Stromal cell of bone marrow (primary cell): ENCODE results near the gene GLCE.
A peak's percentile ranks its signal among the peaks of the same experiment; 100 is the strongest.
"Not testable (repeated sequence)": the region's sequence is repeated elsewhere in the genome, so short reads cannot be mapped to it uniquely, and the experiment has no call there.

Source experiments
- DNase-seq: peaks from one replicate; pipeline ENCODE4 v3.0.0-alpha.2; 2012; ENCODE audit warnings: low read depth

The GLCE gene

GRCh38 chr15:69299451-69299886, 139.0 kb downstream of the GLCE start:
- DNase-seq: no peak

DNA sequence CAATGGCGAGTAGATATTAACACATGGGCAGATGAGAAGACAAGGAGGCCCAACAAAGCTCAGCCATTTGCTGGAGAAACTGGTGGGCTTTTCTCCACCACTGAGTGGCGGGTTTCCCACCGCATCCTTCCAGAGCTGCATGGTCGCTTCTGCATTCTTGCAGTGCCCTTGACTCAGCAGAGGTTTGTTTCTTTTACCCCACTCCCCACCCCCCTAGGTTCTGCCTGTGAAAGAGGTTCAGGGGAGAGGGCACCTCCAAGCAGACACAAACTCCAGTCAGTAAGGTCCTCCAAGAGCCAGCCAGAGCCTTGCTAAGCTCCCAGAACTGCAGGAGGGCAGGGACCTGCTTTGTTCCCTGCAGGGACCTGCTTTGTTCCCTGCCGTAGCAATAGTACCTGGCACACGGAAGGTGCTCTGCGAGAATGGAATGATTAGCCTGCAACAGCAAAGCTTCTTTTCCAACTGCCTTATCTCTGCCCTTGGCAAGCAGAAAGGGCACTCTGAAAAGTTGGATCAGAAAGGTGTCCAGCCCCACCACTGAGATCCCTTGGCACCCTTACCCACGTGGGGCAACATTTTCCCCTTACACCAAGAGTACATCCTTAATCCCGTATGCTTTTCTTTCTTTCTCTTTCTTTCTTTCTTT, 139.6 kb downstream of the GLCE start:
- DNase-seq: no peak

DNA sequence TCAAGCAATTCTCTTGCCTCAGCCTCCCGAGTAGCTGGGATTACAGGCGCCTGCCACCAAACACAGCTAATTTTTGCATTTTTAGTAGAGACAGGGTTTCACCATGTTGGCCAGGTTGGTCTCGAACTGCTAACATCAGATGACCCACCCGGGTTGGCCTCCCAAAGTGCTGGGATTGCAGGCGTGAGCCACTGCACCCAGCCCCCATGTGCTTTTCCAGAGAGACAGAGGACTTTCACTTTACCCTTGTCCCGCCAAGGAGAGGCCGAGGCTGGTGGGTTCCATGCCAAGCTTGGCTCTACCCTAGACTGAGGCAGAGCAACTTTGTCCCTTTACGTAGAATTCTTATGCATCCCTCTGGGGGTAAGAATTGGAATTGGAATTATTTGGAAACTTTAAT, 140.7 kb downstream of the GLCE start:
- not testable (repeated sequence) for DNase-seq

GRCh38 chr15:69302087-69302486, 141.7 kb downstream of the GLCE start:
- not testable (repeated sequence) for DNase-seq

- DNase-seq: no peak
Observed at GRCh38 chr15:69302929-69303328, 142.5 kb downstream of the GLCE start.

DNA sequence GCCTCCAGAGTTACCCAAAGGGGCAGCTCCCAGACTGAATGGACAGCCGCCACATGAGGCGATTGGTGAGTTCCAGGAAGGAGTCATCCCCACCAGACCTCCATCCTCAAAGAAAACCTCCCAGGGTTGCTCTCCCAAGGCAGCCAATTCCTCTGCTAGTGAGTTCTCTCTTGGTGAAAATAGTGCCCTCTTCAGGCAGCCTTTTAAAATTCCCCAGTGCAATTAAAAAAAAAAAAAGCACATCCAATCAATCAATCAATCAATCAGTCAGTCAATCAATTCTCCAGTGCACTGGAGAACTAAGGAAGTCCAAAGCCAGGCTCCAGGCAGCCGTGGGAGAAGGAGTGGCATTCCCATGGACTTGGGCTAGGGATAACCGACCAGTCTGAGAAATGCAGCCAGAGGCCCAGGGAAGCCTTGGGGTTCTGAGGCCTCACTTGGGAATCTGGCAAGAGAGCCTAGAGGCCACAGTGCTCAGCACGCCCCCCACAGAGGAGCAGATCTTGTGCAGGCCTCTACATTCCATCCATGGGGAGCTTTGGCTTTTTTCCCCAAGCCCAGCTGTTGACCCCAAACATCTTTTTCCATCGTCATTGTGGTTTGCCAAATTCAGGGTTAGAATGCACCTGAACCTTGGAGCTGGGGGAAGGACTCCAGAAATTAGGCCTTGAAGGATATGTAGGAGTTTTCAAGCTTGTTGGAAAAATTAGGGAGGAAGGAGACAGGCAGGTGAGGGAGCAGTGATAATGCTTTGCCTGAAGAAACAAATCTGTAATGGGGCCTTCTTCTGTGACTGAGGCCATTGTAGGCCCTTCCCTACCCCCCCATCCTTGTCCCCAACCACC, 143.1 kb downstream of the GLCE start:
- no peak for DNase-seq

DNA sequence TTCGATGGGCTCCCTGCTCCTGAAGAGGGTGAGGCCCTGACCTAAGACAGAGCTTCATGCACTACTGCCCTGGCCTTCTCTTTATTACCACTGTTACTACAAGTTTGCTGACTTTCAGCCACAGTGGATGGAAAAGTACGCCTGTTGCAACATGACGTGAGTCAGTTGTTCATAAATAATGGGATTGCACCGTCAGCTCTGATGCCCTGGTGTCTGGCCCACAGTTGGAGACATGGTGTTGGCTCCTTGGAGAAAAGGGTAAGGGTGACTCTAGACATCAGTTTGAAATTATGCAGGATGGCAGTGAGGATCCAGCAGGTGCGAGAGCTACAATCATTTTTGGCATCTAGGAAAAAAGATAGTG, 143.7 kb downstream of the GLCE start:
- DNase-seq: peak; percentile 91

- peak; percentile 93 for DNase-seq
Observed at GRCh38 chr15:69305204-69305931, 144.9 kb downstream of the GLCE start.

GRCh38 chr15:69305933-69306568, 145.6 kb downstream of the GLCE start:
- no peak for DNase-seq

DNA sequence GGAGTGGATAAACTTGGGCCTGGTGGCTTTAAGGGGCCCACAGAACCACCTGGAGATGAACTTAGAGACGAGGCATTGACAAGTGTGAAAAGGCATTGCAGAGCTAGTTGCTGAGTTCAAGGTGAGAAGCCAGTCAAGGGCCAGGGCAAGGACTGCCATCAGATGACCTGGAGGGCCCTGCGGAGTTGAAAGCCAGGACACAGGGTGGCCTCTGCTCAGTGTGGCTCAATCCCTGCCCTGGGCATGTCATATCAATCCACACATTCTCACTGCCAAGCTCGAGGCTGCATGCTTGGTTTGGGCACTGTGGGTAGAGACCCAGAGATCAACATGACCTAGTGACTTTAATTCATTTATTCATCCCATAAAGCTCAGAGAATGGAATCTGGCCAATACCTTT, 147.5 kb downstream of the GLCE start:
- no peak for DNase-seq

- no peak for DNase-seq
Observed at GRCh38 chr15:69308949-69309348, 148.5 kb downstream of the GLCE start.

DNA sequence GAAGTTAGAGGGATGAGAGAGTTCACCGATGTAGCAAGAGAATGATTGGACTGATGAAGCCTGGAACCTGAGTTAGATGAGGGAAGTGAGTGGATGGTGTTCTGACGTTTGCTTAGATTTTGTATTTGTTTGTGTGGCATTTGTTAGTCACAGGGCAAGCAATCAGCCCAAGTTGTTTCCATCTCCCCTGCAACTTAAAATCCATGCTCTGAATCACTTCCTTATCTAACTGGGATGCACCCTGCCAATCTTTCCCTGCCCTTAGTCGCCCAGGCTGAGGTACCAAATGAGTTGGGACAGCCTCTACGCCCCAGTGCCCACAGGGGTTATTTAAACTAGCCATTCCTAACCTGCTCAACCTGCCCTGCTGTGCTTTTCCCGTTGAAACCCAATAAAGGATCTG, 150.9 kb downstream of the GLCE start:
- DNase-seq: peak; percentile 20

- no peak for DNase-seq
Observed at GRCh38 chr15:69313432-69314000, 153.1 kb downstream of the GLCE start.

GRCh38 chr15:69314131-69314530, 153.7 kb downstream of the GLCE start:
- no peak for DNase-seq

- DNase-seq: no peak
Observed at GRCh38 chr15:69314736-69315135, 154.3 kb downstream of the GLCE start.

- no peak for DNase-seq
Observed at GRCh38 chr15:69315402-69316110, 155.1 kb downstream of the GLCE start.

- DNase-seq: no peak
Observed at GRCh38 chr15:69316291-69316690, 155.9 kb downstream of the GLCE start.

GRCh38 chr15:69317392-69317841, 157.0 kb downstream of the GLCE start:
- no peak for DNase-seq

- no peak for DNase-seq
Observed at GRCh38 chr15:69318033-69318432, 157.6 kb downstream of the GLCE start.

DNA sequence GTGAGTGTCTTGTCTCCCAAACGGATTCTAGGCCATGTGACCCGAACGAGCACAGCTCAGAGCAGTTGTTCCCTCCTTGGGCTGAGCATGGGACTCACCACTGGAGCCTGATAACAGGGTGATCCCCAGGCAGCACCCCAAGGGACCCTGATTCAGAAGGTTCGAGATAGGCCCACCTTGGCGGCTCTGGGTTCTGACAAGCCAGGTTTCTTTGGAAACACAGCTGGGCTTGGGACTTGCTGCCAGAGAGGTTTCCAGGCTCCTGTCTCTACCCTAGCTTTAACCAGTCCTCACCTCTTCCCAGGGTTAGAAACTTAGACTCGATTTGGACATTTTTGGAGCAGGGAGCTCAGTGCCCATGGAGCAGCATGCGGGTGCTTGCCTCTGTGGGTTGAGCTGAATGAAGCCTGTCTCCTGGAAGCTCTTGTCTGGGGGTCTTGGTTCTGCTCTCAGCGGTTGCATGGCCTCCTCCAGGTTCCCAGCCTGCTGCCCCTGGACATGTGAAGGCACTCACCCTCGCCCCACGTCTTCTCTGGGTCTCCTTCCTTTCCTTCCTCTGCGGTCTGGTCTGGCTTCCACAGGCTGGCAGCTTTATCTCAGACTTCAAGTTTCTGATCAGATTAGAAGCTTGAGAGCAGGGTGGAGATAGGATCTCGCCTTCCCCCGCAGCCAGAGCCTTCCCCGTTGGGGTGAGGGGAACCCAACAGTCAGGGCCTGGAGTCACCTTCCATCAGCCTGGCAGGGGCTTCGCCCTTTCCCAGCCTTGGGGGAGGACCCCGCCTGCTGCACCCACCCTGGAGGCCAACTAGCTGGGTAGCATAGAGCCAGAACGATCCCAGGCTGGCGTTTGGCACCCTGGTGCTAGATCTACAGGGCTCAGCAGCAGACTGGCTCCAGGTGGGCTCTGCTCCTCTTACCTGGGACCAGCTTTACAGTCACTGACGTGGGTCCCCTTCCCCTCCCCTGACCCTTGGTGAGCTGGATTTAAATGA, 159.2 kb downstream of the GLCE start:
- DNase-seq: no peak
